ENCODE measurements around the gene ALDH2. TPM values are rescaled to one million over a fixed set of nuclear protein-coding genes. Genes with fewer than 3 reads are reported as not detected.
A peak's percentile ranks its signal among the peaks of the same experiment; 100 is the strongest.

The ALDH2 gene
- total and polyA plus RNA-seq, 4 experiments from 2014 or later: 0.47 to 3.1 (median 1.8) TPM

DNA sequence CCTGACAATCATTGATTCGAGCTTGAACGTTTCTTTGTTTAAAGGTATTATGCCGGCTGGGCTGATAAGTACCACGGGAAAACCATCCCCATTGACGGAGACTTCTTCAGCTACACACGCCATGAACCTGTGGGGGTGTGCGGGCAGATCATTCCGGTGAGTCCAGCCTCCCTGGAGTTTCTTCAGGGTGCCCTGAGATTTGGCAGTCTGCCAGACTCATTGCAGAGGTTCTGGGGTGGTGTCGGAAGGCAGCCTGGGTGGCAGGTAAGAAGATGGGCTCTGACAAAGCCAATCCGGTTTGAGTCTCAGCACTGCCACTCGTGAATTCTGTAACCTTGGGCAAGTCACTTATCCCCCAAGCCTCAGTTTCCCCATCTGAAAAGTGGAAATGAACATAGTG lies 23.0 kb downstream of the ALDH2 start:
- Mint-ChIP-seq H3K27me3 (no peaks in the 10 kb centered on the region), H3K36me3 (no peaks in the 10 kb centered on the region), H3K4me1 (no peaks in the 10 kb centered on the region), H3K4me3 (no peak overlapping the region), H3K27ac (no peak overlapping the region), H3K9me3 (no peaks in the 10 kb centered on the region)
- DNase-seq: no peak
- intact Hi-C loops (cut with micrococcal nuclease): no loop called here
- Histone ChIP-seq H3K36me3 (ENCODE audit: insufficient read depth, low read length) (no peaks in the 10 kb centered on the region), H3K27me3 (ENCODE audit: insufficient read depth, low read length) (no peaks in the 10 kb centered on the region), H3K4me1 (ENCODE audit: insufficient read depth, low read length) (no peaks in the 10 kb centered on the region), H3K9me3 (ENCODE audit: control insufficient read depth in 1 of 2, low read length in 2 of 2) (no peaks in the 10 kb centered on the region), H3K4me3 (ENCODE audit: low read length in 2 of 2) (no peak overlapping the region), H3K27ac (ENCODE audit: low read depth, low read length) (no peak overlapping the region)
- ChIA-PET CTCF (ENCODE audit: partially characterized antibody) (no interaction called here), POLR2A (ENCODE audit: partially characterized antibody) (interaction anchor here (0.7 kb wide), 1 partner anchor 23 kb away, joined by 3 read pairs; no protein-coding TSS in a partner anchor)

- Histone ChIP-seq H3K4me3 (ENCODE audit: low read length in 2 of 2) (no peak overlapping the region), H3K27me3 (ENCODE audit: insufficient read depth, low read length) (no peaks in the 10 kb centered on the region), H3K27ac (ENCODE audit: low read depth, low read length) (no peak overlapping the region), H3K9me3 (ENCODE audit: control insufficient read depth in 1 of 2, low read length in 2 of 2) (no peaks in the 10 kb centered on the region), H3K4me1 (ENCODE audit: insufficient read depth, low read length) (no peaks in the 10 kb centered on the region), H3K36me3 (ENCODE audit: insufficient read depth, low read length) (no peaks in the 10 kb centered on the region)
- ChIA-PET CTCF (ENCODE audit: partially characterized antibody) (interaction anchor here (1.6 kb wide), 1 partner anchor 21 kb away, joined by 6 read pairs; no protein-coding TSS in a partner anchor), POLR2A (ENCODE audit: partially characterized antibody) (no interaction called here)
- no peaks in the 10 kb centered on the region for H3K9me3 Mint-ChIP-seq
- H3K4me3 Mint-ChIP-seq: no peak overlapping the region
- intact Hi-C loops (cut with micrococcal nuclease): no loop called here
- H3K27ac Mint-ChIP-seq: no peak overlapping the region
- no peaks in the 10 kb centered on the region for H3K4me1 Mint-ChIP-seq
- no peak for DNase-seq
- no peaks in the 10 kb centered on the region for H3K27me3 Mint-ChIP-seq
- no peaks in the 10 kb centered on the region for H3K36me3 Mint-ChIP-seq
Observed at GRCh38 chr12:111791507-111791906, 24.8 kb downstream of the ALDH2 start.

- no peaks in the 10 kb centered on the region for H3K27me3 ChIP-seq (ENCODE audit: insufficient read depth, low read length)
- ChIA-PET CTCF (ENCODE audit: partially characterized antibody) (interaction anchor here (1.1 kb wide), 1 partner anchor 21 kb away, joined by 3 read pairs; no protein-coding TSS in a partner anchor), POLR2A (ENCODE audit: partially characterized antibody) (no interaction called here)
- H3K9me3 ChIP-seq (ENCODE audit: control insufficient read depth in 1 of 2, low read length in 2 of 2): no peaks in the 10 kb centered on the region
- intact Hi-C loops (cut with micrococcal nuclease): no loop called here
- no peaks in the 10 kb centered on the region for H3K4me1 ChIP-seq (ENCODE audit: insufficient read depth, low read length)
- DNase-seq: no peak
- Mint-ChIP-seq H3K9me3 (no peaks in the 10 kb centered on the region), H3K36me3 (no peaks in the 10 kb centered on the region), H3K4me1 (no peaks in the 10 kb centered on the region), H3K27ac (peak overlapping the region in 1 of 7 donors; percentile 47), H3K27me3 (no peaks in the 10 kb centered on the region), H3K4me3 (no peak overlapping the region)
- no peak overlapping the region for H3K27ac ChIP-seq (ENCODE audit: low read depth, low read length)
- H3K36me3 ChIP-seq (ENCODE audit: insufficient read depth, low read length): no peaks in the 10 kb centered on the region
- no peak overlapping the region for H3K4me3 ChIP-seq (ENCODE audit: low read length in 2 of 2)
Observed at GRCh38 chr12:111792155-111792855, 25.6 kb downstream of the ALDH2 start.

- no peak for DNase-seq
- no peak overlapping the region for H3K4me3 Mint-ChIP-seq
- no peaks in the 10 kb centered on the region for H3K4me1 ChIP-seq (ENCODE audit: insufficient read depth, low read length)
- no peaks in the 10 kb centered on the region for H3K9me3 Mint-ChIP-seq
- H3K27ac Mint-ChIP-seq: no peak overlapping the region
- no peak overlapping the region for H3K4me3 ChIP-seq (ENCODE audit: low read length in 2 of 2)
- intact Hi-C loops (cut with micrococcal nuclease): no loop called here
- no peak overlapping the region for H3K27ac ChIP-seq (ENCODE audit: low read depth, low read length)
- CTCF ChIA-PET (ENCODE audit: partially characterized antibody): interaction anchor here (1.1 kb wide), 1 partner anchor 20 kb away, joined by 3 read pairs; no protein-coding TSS in a partner anchor
- H3K4me1 Mint-ChIP-seq: no peaks in the 10 kb centered on the region
- no peaks in the 10 kb centered on the region for H3K36me3 Mint-ChIP-seq
- H3K27me3 ChIP-seq (ENCODE audit: insufficient read depth, low read length): no peaks in the 10 kb centered on the region
- no peaks in the 10 kb centered on the region for H3K9me3 ChIP-seq (ENCODE audit: control insufficient read depth in 1 of 2, low read length in 2 of 2)
- no peaks in the 10 kb centered on the region for H3K27me3 Mint-ChIP-seq
- POLR2A ChIA-PET (ENCODE audit: partially characterized antibody): no interaction called here
- H3K36me3 ChIP-seq (ENCODE audit: insufficient read depth, low read length): no peaks in the 10 kb centered on the region
Observed at GRCh38 chr12:111792856-111793235, 26.1 kb downstream of the ALDH2 start.

DNA sequence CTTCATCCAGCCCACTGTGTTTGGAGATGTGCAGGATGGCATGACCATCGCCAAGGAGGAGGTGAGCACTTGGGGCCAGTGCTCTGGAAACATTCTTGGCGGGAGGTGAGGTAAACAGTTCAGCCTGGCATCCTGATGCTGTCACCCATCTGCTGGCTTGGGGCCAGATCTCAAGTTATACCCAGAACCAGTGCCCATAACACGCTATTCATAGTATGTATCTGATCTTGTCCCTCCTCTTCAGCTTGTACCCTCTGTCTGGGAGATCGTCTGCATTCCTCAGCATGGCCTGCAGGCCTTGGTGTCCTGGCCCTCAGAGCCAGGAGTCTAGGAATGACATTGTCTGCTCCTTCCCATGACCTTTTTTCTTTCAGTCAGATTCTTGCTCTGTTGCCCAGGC lies 31.4 kb downstream of the ALDH2 start:
- intact Hi-C loops (cut with micrococcal nuclease): no loop called here
- Histone ChIP-seq H3K27me3 (ENCODE audit: insufficient read depth, low read length) (no peaks in the 10 kb centered on the region), H3K27ac (ENCODE audit: low read depth, low read length) (no peak overlapping the region), H3K4me3 (ENCODE audit: low read length in 2 of 2) (no peak overlapping the region), H3K9me3 (ENCODE audit: control insufficient read depth in 1 of 2, low read length in 2 of 2) (no peaks in the 10 kb centered on the region), H3K4me1 (ENCODE audit: insufficient read depth, low read length) (no peaks in the 10 kb centered on the region), H3K36me3 (ENCODE audit: insufficient read depth, low read length) (no peaks in the 10 kb centered on the region)
- no peak for DNase-seq
- H3K4me1 Mint-ChIP-seq: no peaks in the 10 kb centered on the region
- ChIA-PET POLR2A (ENCODE audit: partially characterized antibody) (no interaction called here), CTCF (ENCODE audit: partially characterized antibody) (no interaction called here)
- no peaks in the 10 kb centered on the region for H3K36me3 Mint-ChIP-seq
- H3K27me3 Mint-ChIP-seq: no peaks in the 10 kb centered on the region
- peak overlapping the region in 1 of 8 donors; percentile 23 for H3K4me3 Mint-ChIP-seq
- no peaks in the 10 kb centered on the region for H3K9me3 Mint-ChIP-seq
- H3K27ac Mint-ChIP-seq: no peak overlapping the region

DNA sequence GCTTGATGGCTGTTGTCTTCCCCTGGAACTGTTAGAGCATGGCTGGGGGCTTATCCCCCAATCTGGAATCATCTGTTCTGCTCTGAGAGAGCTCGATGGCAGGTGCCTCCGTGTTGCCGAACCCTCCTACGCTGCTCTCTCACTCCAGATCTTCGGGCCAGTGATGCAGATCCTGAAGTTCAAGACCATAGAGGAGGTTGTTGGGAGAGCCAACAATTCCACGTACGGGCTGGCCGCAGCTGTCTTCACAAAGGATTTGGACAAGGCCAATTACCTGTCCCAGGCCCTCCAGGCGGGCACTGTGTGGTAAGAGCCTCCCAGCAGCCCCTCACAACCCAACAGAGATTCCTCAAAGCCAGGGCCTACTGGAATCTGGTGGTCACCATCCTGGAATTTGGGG lies 33.0 kb downstream of the ALDH2 start:
- Mint-ChIP-seq H3K4me1 (no peaks in the 10 kb centered on the region), H3K4me3 (no peak overlapping the region), H3K27ac (no peak overlapping the region), H3K36me3 (no peaks in the 10 kb centered on the region), H3K9me3 (no peaks in the 10 kb centered on the region), H3K27me3 (no peaks in the 10 kb centered on the region)
- Histone ChIP-seq H3K27ac (ENCODE audit: low read depth, low read length) (no peak overlapping the region), H3K4me1 (ENCODE audit: insufficient read depth, low read length) (no peaks in the 10 kb centered on the region), H3K36me3 (ENCODE audit: insufficient read depth, low read length) (no peaks in the 10 kb centered on the region), H3K9me3 (ENCODE audit: control insufficient read depth in 1 of 2, low read length in 2 of 2) (no peaks in the 10 kb centered on the region), H3K4me3 (ENCODE audit: low read length in 2 of 2) (no peak overlapping the region), H3K27me3 (ENCODE audit: insufficient read depth, low read length) (no peaks in the 10 kb centered on the region)
- DNase-seq: no peak
- POLR2A ChIA-PET (ENCODE audit: partially characterized antibody): no interaction called here
- intact Hi-C loops (cut with micrococcal nuclease): no loop called here
- CTCF ChIA-PET (ENCODE audit: partially characterized antibody): interaction anchor here (2.1 kb wide), 1 partner anchor 13 kb away, joined by 7 read pairs; no protein-coding TSS in a partner anchor

- Histone ChIP-seq H3K9me3 (ENCODE audit: control insufficient read depth in 1 of 2, low read length in 2 of 2) (no peaks in the 10 kb centered on the region), H3K27me3 (ENCODE audit: insufficient read depth, low read length) (no peaks in the 10 kb centered on the region), H3K4me3 (ENCODE audit: low read length in 2 of 2) (no peak overlapping the region), H3K36me3 (ENCODE audit: insufficient read depth, low read length) (no peaks in the 10 kb centered on the region), H3K4me1 (ENCODE audit: insufficient read depth, low read length) (no peaks in the 10 kb centered on the region), H3K27ac (ENCODE audit: low read depth, low read length) (no peak overlapping the region)
- intact Hi-C loops (cut with micrococcal nuclease): no loop called here
- Mint-ChIP-seq H3K4me1 (no peaks in the 10 kb centered on the region), H3K27me3 (no peaks in the 10 kb centered on the region), H3K4me3 (no peak overlapping the region), H3K9me3 (no peaks in the 10 kb centered on the region), H3K27ac (no peak overlapping the region), H3K36me3 (no peaks in the 10 kb centered on the region)
- POLR2A ChIA-PET (ENCODE audit: partially characterized antibody): no interaction called here
- no peak for DNase-seq
- CTCF ChIA-PET (ENCODE audit: partially characterized antibody): interaction anchor here (1.0 to 1.5 kb wide), 2 partner anchors 10 to 12 kb away, joined by 3 to 4 read pairs; no protein-coding TSS in a partner anchor
Observed at GRCh38 chr12:111803038-111803626, 36.4 kb downstream of the ALDH2 start.

Measured in CD4-positive, alpha-beta memory T cell (primary cell).